SU-DHL-6 (cell line): Measurements from ENCODE around the gene CD3G.

ENCODE experiments used
- H2AFZ ChIP-seq: fragments of 200-600 bp; sonication (generic); 2 replicates; pipeline ENCODE4 v1.6.1; 2014; ENCODE audit warnings: low read depth, mild to moderate bottlenecking, moderate library complexity, mixed read lengths, antibody characterized with exemption, low read length; ENCODE audit not compliant: severe bottlenecking
- H3F3A ChIP-seq: fragments of 200-600 bp; shearing (Covaris generic); 2 replicates; pipeline ENCODE4 v1.6.0; 2016; ENCODE audit warnings: antibody characterized with exemption, mild to moderate bottlenecking; ENCODE audit not compliant: insufficient read depth
- H3K27ac ChIP-seq: fragments of 200-600 bp; sonication (generic); 2 replicates; pipeline ENCODE4 v1.5.1; 2016; ENCODE audit warnings: low read depth, mild to moderate bottlenecking, low read length, moderate library complexity, mixed read lengths
- H3K27me3 ChIP-seq: fragments of 200-600 bp; sonication (generic), shearing (Covaris generic); 2 replicates; pipeline ENCODE4 v1.6.0; 2014; ENCODE audit warnings: mild to moderate bottlenecking, low read length
- H3K36me3 ChIP-seq: fragments of 200-600 bp; sonication (generic); 2 replicates; pipeline ENCODE4 v1.6.1; 2014; ENCODE audit warnings: mild to moderate bottlenecking, low read length, mixed read lengths
- H3K4me2 ChIP-seq: fragments of 300-600, 200-600 bp; shearing (Covaris generic), sonication (generic); 2 replicates; pipeline ENCODE4 v1.6.0; 2014; ENCODE audit warnings: low read length, low read depth, mild to moderate bottlenecking; ENCODE audit not compliant: poor library complexity, severe bottlenecking
- H3K4me3 ChIP-seq: fragments of 200-600 bp; sonication (generic); 2 replicates; pipeline ENCODE4 v1.5.1; 2014; ENCODE audit warnings: antibody characterized with exemption, low read length, mild to moderate bottlenecking, mixed read lengths; ENCODE audit not compliant: insufficient read depth, poor library complexity, severe bottlenecking
- H3K79me2 ChIP-seq: fragments of 200-600 bp; sonication (generic); 2 replicates; pipeline ENCODE4 v1.6.1; 2014; ENCODE audit warnings: mild to moderate bottlenecking, low read length, moderate library complexity; ENCODE audit not compliant: insufficient read depth
- H3K9ac ChIP-seq: fragments of 200-600 bp; sonication (generic); 2 replicates; pipeline ENCODE4 v1.7.0; 2014; ENCODE audit warnings: mild to moderate bottlenecking, low read length
- H3K9me2 ChIP-seq: fragments of 200-600 bp; sonication (generic); replicated peaks from 2 replicates; pipeline ENCODE4 v1.6.1; 2014; ENCODE audit warnings: low read length; ENCODE audit not compliant: insufficient read depth
- H3K9me3 ChIP-seq: fragments of 200-600 bp; sonication (generic); 2 replicates; pipeline ENCODE4 v1.6.1; 2014; ENCODE audit warnings: low read length, mixed read lengths; ENCODE audit not compliant: insufficient read depth
- H4K20me1 ChIP-seq: fragments of 200-600 bp; sonication (generic); 2 replicates; pipeline ENCODE4 v1.6.1; 2014; ENCODE audit warnings: low read depth, mild to moderate bottlenecking, antibody characterized with exemption, low read length, moderate library complexity, mixed read lengths
- EZH2phosphoT487 ChIP-seq: fragments of 200-600 bp; sonication (generic), shearing (Covaris generic); conservative IDR thresholded peaks from 2 replicates; pipeline ENCODE4 v1.6.1; 2018; ENCODE audit warnings: mild to moderate bottlenecking, antibody characterized with exemption, low read length, moderate library complexity, mixed read lengths
- TF ChIP-seq, protein P1 (sequence below): fragments of 200-600 bp; sonication (generic); IDR thresholded peaks from one replicate; pipeline ENCODE4 v1.5.1; 2017; ENCODE audit warnings: antibody characterized with exemption, mild to moderate bottlenecking, low read length, moderate library complexity; ENCODE audit not compliant: insufficient read depth, poor library complexity, severe bottlenecking

Gene CD3G

DNA sequence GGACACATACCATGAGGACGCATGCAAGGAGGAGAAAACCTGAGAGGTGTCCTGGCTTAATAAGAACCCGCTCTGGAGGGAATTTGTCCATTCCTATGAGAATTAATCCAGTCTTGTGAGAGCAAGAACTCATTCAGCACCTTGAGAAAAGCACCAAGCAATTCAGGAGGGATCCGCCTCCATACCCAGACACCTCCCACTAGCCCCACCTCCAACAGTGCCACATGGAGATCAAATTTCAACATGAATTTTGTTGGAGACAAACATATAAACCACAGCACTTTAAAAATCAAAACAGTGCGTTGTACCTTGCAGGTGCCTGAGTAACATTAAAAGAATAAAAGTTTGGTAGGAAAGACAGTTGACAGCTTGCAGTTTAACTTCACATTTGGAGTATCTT, 26.6 kb downstream of the CD3G start:
- Histone ChIP-seq H2AFZ (no peak overlapping the region), H4K20me1 (no peaks in the 10 kb centered on the region), H3K9me3 (no peaks in the 10 kb centered on the region), H3K27ac (no peak overlapping the region), H3K27me3 (no peaks in the 10 kb centered on the region), H3K4me2 (no peak overlapping the region), H3K9ac (no peak overlapping the region), H3K36me3 (peaks cover 42% of the 10 kb centered on the region), H3K9me2 (no peaks in the 10 kb centered on the region), H3K4me3 (no peak overlapping the region), H3K79me2 (no peaks in the 10 kb centered on the region), H3F3A (no peaks in the 10 kb centered on the region)
- no peak for TF ChIP-seq EZH2phosphoT487
- TF ChIP-seq, protein P1, sequence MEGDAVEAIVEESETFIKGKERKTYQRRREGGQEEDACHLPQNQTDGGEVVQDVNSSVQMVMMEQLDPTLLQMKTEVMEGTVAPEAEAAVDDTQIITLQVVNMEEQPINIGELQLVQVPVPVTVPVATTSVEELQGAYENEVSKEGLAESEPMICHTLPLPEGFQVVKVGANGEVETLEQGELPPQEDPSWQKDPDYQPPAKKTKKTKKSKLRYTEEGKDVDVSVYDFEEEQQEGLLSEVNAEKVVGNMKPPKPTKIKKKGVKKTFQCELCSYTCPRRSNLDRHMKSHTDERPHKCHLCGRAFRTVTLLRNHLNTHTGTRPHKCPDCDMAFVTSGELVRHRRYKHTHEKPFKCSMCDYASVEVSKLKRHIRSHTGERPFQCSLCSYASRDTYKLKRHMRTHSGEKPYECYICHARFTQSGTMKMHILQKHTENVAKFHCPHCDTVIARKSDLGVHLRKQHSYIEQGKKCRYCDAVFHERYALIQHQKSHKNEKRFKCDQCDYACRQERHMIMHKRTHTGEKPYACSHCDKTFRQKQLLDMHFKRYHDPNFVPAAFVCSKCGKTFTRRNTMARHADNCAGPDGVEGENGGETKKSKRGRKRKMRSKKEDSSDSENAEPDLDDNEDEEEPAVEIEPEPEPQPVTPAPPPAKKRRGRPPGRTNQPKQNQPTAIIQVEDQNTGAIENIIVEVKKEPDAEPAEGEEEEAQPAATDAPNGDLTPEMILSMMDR, result no peak

DNA sequence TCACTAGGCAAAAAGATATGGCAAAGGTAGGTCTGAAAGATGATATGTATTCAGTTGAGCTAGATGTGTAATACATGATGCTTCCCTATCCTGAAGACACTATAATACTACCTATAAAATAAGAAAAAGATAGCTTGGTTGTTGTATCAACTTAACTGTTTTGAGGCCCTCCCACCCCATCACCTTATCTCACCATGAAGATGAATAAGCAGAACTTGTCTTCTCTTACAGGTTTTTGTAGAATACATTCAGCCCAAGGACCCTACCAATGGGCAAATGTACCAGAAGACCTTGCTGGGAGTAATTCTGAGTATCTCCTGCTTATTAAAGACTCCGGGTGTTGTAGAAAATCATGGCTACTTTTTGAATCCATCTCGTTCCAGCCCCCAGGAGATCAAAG, 29.1 kb downstream of the CD3G start:
- Histone ChIP-seq H3K27me3 (no peaks in the 10 kb centered on the region), H3K9me3 (no peaks in the 10 kb centered on the region), H4K20me1 (no peaks in the 10 kb centered on the region), H3F3A (no peaks in the 10 kb centered on the region), H3K9ac (no peak overlapping the region), H3K27ac (no peak overlapping the region), H3K4me3 (no peak overlapping the region), H3K36me3 (peaks cover 40% of the 10 kb centered on the region), H3K9me2 (no peaks in the 10 kb centered on the region), H3K79me2 (no peaks in the 10 kb centered on the region), H3K4me2 (no peak overlapping the region), H2AFZ (no peak overlapping the region)
- TF ChIP-seq EZH2phosphoT487, result no peak
- TF ChIP-seq, protein P1, result no peak

DNA sequence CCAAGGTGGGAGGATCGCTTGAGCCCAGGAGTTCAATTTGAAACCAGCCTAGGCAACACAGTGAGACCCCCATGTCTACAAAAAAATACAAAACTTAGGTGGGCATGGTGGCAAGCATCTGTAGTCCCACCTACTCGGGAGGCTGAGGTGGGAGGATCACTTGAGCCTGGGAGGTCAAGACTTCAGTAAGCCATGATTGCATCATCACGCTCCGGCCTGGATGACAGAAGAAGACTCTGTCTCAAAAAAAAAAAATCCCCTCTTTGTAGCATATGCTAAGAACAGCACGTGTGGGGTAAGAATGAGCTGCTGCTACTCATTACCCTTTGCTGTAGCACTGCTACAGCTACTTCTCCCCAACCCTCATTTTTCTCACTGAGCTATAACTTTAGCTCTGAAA, 29.7 kb downstream of the CD3G start:
- Histone ChIP-seq H3F3A (no peaks in the 10 kb centered on the region), H3K27ac (no peak overlapping the region), H3K79me2 (no peaks in the 10 kb centered on the region), H3K9ac (no peak overlapping the region), H3K9me3 (no peaks in the 10 kb centered on the region), H3K27me3 (no peaks in the 10 kb centered on the region), H2AFZ (no peak overlapping the region), H3K4me2 (no peak overlapping the region), H3K4me3 (no peak overlapping the region), H3K9me2 (no peaks in the 10 kb centered on the region), H4K20me1 (no peaks in the 10 kb centered on the region), H3K36me3 (peaks cover 38% of the 10 kb centered on the region)
- no peak for TF ChIP-seq EZH2phosphoT487
- TF ChIP-seq, protein P1, result no peak

DNA sequence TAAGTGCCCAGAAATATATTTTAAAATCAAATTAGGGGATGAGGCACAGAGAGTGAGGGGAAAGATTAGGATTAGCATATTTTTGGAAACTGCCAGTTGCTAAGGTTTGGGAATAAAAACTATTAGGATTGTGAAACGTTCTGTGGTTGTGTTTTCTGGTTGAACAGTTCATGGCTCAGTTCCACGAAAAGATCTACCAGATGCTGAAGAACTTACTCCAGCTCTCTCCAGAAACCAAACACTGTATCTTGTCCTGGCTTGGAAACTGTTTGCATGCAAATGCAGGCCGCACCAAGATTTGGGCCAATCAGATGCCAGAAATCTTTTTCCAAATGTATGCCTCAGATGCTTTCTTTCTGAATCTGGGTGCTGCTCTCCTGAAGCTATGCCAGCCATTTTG, 30.6 kb downstream of the CD3G start:
- no peak for TF ChIP-seq EZH2phosphoT487
- TF ChIP-seq, protein P1, result no peak
- Histone ChIP-seq H3K4me2 (no peak overlapping the region), H3K9me2 (no peaks in the 10 kb centered on the region), H2AFZ (no peak overlapping the region), H3K4me3 (no peak overlapping the region), H4K20me1 (no peaks in the 10 kb centered on the region), H3K9me3 (no peaks in the 10 kb centered on the region), H3K36me3 (peaks cover 34% of the 10 kb centered on the region), H3K9ac (no peak overlapping the region), H3K27ac (no peak overlapping the region), H3K79me2 (no peaks in the 10 kb centered on the region), H3K27me3 (no peaks in the 10 kb centered on the region), H3F3A (no peaks in the 10 kb centered on the region)
